Esophagus muscularis mucosa (tissue), 4 donors: ENCODE data around the gene MAT2A.

Experiments
- CTCF ChIP-seq, 3 experiments: fragments of 200-600 bp in 2 of 3; fragments of 450-650 bp in 1 of 3; sonication (generic) in 2 of 3; IDR thresholded peaks; one replicate each; pipeline ENCODE4 v1.5.1; 2017 to 2019; ENCODE audit warnings: antibody characterized with exemption in 3 of 3, mild to moderate bottlenecking in 2 of 3, moderate library complexity in 1 of 3
- EP300 ChIP-seq: sonication (generic); formaldehyde crosslinking; IDR thresholded peaks from one replicate; pipeline ENCODE4 v1.6.1; 2017; ENCODE audit warnings: antibody characterized with exemption
- POLR2A ChIP-seq: fragments of 450-650 bp; IDR thresholded peaks from one replicate; pipeline ENCODE4 v1.6.1; 2017; ENCODE audit warnings: antibody characterized with exemption, moderate library complexity, mild to moderate bottlenecking, low read depth
- POLR2AphosphoS5 ChIP-seq, 2 donors: sonication (generic); formaldehyde crosslinking; IDR thresholded peaks; one replicate each; pipeline ENCODE4 v1.6.1; 2017; ENCODE audit warnings: antibody characterized with exemption in 2 of 2

- no peak for TF ChIP-seq CTCF (IDR thresholded peaks at IDR 0.05)
- TF ChIP-seq POLR2A: no peak
- no peak for TF ChIP-seq POLR2AphosphoS5 (IDR thresholded peaks at IDR 0.05)
- TF ChIP-seq EP300: no peak
These were observed 4.9 kb upstream of the MAT2A start for GRCh38 chr2:85534099-85534498.
